ENCODE data around the gene PLCD1. TPM values are rescaled to one million over a fixed set of nuclear protein-coding genes. Genes with fewer than 3 reads are reported as not detected.

The PLCD1 gene
- total RNA-seq, 1 experiment from 2014 or later = 27.1 TPM

GRCh38 chr3:37971467-37971866 is 58.0 kb downstream of the PLCD1 start:
- H3K9me3 Mint-ChIP-seq = no peaks in the 10 kb centered on the region
- peaks cover 3 to 13% (median 9%) of the 10 kb centered on the region in 3 experiments for H3K36me3 Mint-ChIP-seq (ENCODE audit: insufficient read depth in 1 of 3, low read depth in 3 of 3)
- Histone ChIP-seq H3K9me3 (ENCODE audit: control insufficient read depth, low read depth, low read length) (no peaks in the 10 kb centered on the region), H2AK5ac (ENCODE audit: insufficient read length, low read length) (no peak overlapping the region), H2BK5ac (ENCODE audit: insufficient read length, low read length) (no peak overlapping the region), H2AFZ (ENCODE audit: low read length) (no peak overlapping the region), H3K18ac (ENCODE audit: insufficient read length, low read depth, low read length) (no peak overlapping the region), H4K91ac (ENCODE audit: insufficient read length, low read depth, low read length) (no peak overlapping the region), H3K56ac (ENCODE audit: insufficient read length, low read depth, low read length) (no peak overlapping the region), H3K14ac (ENCODE audit: insufficient read depth, low read length) (no peak overlapping the region), H3K4me2 (ENCODE audit: insufficient read depth, insufficient read length, low read length) (no peak overlapping the region), H3K79me2 (ENCODE audit: insufficient read depth, low read length) (no peaks in the 10 kb centered on the region), H3K4ac (ENCODE audit: low read depth, low read length) (no peak overlapping the region), H3K23ac (ENCODE audit: insufficient read length, low read depth, low read length) (no peak overlapping the region), H3T11ph (ENCODE audit: low read length) (no peak overlapping the region), H2BK120ac (ENCODE audit: low read depth, low read length, poor library complexity, severe bottlenecking) (no peak overlapping the region), H3K27ac (ENCODE audit: insufficient read length, low read depth, low read length) (no peak overlapping the region), H4K8ac (replicated peaks; ENCODE audit: insufficient read length, low read depth, low read length) (no peak overlapping the region), H2BK12ac (ENCODE audit: insufficient read length, low read depth, low read length) (no peak overlapping the region), H4K20me1 (ENCODE audit: control insufficient read depth, insufficient read depth, insufficient read length) (no peaks in the 10 kb centered on the region), H3K4me1 (ENCODE audit: insufficient read depth, low read length) (no peaks in the 10 kb centered on the region), H2BK15ac (ENCODE audit: low read depth, low read length) (no peak overlapping the region), H4K5ac (ENCODE audit: insufficient read length, low read depth, low read length) (no peak overlapping the region), H3K79me1 (ENCODE audit: insufficient read depth, low read depth, low read length, poor library complexity, severe bottlenecking) (no peaks in the 10 kb centered on the region), H3K23me2 (ENCODE audit: insufficient read length, low read depth, low read length, poor library complexity, severe bottlenecking) (no peaks in the 10 kb centered on the region), H2BK20ac (ENCODE audit: low read depth, low read length, poor library complexity, severe bottlenecking) (no peak overlapping the region), H3K9ac (ENCODE audit: extremely low read depth, insufficient read length, low read length) (no peak overlapping the region), H3K27me3 (ENCODE audit: insufficient read depth, low read length) (no peaks in the 10 kb centered on the region)
- no peak overlapping the region for H3K27ac Mint-ChIP-seq
- H3K4me1 Mint-ChIP-seq = peaks cover 15 to 21% of the 10 kb centered on the region in 2 experiments
- no peak for TF ChIP-seq CTCF (conservative IDR thresholded peaks at IDR 0.05)
- no peak overlapping the region for H3K4me3 Mint-ChIP-seq
- DNase-seq = no peak
- no peaks in the 10 kb centered on the region; the same call in 1 of the 2 replicates for H3K27me3 Mint-ChIP-seq (ENCODE audit: low read depth)

All from H9 (cell line).